ENCODE results near the gene EPHA8.

GRCh38 chr1:22530715-22531114 lies 32.6 kb upstream of the EPHA8 start:
- no peak for TF ChIP-seq CTCF (conservative IDR thresholded peaks at IDR 0.05; ENCODE audit: low read depth, low read length)
- no peak for TF ChIP-seq EZH2phosphoT487 (IDR thresholded peaks at IDR 0.05; ENCODE audit: borderline replicate concordance, low read length)

Measured in PC-3 (cell line).